SK-N-SH treated with all-trans-retinoic acid at 6 μM for 48 hours (cell line): ENCODE measurements around the gene B4GALT6.

Experiments
- OSR1 ChIP-seq: fragments of 250-450 bp; sonication (Bioruptor Pico); IDR thresholded peaks from 2 replicates; pipeline ENCODE4 v1.8.0; 2022; ENCODE audit warnings: moderate library complexity, mild to moderate bottlenecking, inconsistent platforms
- SNAI2 ChIP-seq: fragments of 250-450 bp; sonication (Bioruptor Pico); IDR thresholded peaks from 2 replicates; pipeline ENCODE4 v1.5.0; 2020; ENCODE audit warnings: mild to moderate bottlenecking, moderate library complexity
- TCF4 ChIP-seq: fragments of 250-450 bp; sonication (Bioruptor Pico); IDR thresholded peaks from 2 replicates; pipeline ENCODE4 v1.8.0; 2021; ENCODE audit warnings: mild to moderate bottlenecking, moderate library complexity, borderline replicate concordance
- ZC3H10 ChIP-seq: fragments of 250-450 bp; sonication (Bioruptor Pico); IDR thresholded peaks from 2 replicates; pipeline ENCODE4 v1.5.1; 2021; ENCODE audit warnings: mild to moderate bottlenecking, moderate library complexity
- ZFP3 ChIP-seq: fragments of 250-450 bp; sonication (Bioruptor Pico); IDR thresholded peaks from 2 replicates; pipeline ENCODE4 v1.5.0; 2020; ENCODE audit warnings: mild to moderate bottlenecking, moderate library complexity
- ZNF70 ChIP-seq: fragments of 450-650 bp; formaldehyde crosslinking; IDR thresholded peaks from 2 replicates; pipeline ENCODE4 v1.5.0; 2020; ENCODE audit warnings: mild to moderate bottlenecking, moderate library complexity
- ZNF8 ChIP-seq: fragments of 450-650 bp; formaldehyde crosslinking; IDR thresholded peaks from 2 replicates; pipeline ENCODE4 v1.5.0; 2020; ENCODE audit warnings: mild to moderate bottlenecking, moderate library complexity
- TF ChIP-seq, protein P1 (sequence below): fragments of 250-450 bp; sonication (Bioruptor Pico); IDR thresholded peaks from 2 replicates; pipeline ENCODE4 v1.8.0; 2020; ENCODE audit warnings: mild to moderate bottlenecking, moderate library complexity, borderline replicate concordance

DNA sequence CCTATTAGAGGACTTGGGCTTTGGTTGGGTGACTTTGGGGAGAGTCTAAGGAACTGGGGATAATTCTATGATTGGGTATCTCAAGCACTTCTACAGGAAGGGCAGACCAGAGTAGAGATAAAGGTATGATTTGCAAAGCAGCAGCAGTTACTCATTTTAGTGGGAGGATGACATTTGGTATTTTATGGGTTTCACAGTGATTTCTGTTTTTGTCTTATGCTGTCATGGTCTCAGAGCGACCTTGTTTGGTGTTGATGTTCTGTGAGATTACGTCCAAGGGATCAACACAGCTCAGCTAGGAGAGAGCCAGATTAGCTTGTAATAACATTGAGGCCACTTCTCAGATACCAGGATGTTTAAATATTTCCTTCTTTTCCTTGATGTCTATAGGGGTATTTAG is 74.5 kb downstream of the B4GALT6 start:
- TF ChIP-seq ZC3H10 (CRISPR knock-in tag): no peak
- no peak for TF ChIP-seq SNAI2 (CRISPR knock-in tag)
- no peak for TF ChIP-seq TCF4 (CRISPR knock-in tag)
- TF ChIP-seq, protein P1, sequence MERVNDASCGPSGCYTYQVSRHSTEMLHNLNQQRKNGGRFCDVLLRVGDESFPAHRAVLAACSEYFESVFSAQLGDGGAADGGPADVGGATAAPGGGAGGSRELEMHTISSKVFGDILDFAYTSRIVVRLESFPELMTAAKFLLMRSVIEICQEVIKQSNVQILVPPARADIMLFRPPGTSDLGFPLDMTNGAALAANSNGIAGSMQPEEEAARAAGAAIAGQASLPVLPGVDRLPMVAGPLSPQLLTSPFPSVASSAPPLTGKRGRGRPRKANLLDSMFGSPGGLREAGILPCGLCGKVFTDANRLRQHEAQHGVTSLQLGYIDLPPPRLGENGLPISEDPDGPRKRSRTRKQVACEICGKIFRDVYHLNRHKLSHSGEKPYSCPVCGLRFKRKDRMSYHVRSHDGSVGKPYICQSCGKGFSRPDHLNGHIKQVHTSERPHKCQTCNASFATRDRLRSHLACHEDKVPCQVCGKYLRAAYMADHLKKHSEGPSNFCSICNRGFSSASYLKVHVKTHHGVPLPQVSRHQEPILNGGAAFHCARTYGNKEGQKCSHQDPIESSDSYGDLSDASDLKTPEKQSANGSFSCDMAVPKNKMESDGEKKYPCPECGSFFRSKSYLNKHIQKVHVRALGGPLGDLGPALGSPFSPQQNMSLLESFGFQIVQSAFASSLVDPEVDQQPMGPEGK (CRISPR knock-in tag): no peak
- no peak for TF ChIP-seq ZNF70 (CRISPR knock-in tag)
- no peak for TF ChIP-seq ZFP3 (CRISPR knock-in tag)
- no peak for TF ChIP-seq OSR1 (CRISPR knock-in tag)
- TF ChIP-seq ZNF8 (CRISPR knock-in tag): no peak
